ENCODE data around the gene DIP2A.

DIP2A gene

DNA sequence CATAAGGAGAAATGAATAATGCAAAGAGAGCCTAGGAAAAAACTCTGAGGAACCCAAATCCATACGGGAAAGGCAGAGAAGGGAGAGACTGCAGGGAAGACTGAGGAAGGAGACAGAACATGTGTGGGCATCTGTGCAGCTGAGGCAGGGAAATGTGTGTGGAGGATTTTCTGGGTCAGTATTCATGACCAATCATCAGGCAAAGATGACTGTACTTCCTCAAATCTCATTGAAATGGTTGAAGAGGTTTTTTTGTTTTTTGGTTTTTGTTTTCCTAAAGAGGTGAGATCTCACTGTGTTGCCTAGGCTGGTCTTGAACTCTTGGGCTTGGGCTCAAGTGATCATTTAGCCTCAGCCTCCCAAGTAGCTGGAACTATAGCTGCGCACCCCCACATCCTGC, 15.7 kb downstream of the DIP2A start:
- Histone ChIP-seq H3K27ac (ENCODE audit: low read length, poor library complexity, severe bottlenecking) (no peak overlapping the region), H2BK5ac (ENCODE audit: low read depth, low read length, poor library complexity, severe bottlenecking) (no peak overlapping the region), H3K18ac (ENCODE audit: low read depth in 1 of 2, low read length in 2 of 2) (no peak overlapping the region), H3K79me1 (replicated peaks; ENCODE audit: low read length, poor library complexity, severe bottlenecking) (peaks cover 37% of the 10 kb centered on the region), H2BK120ac (ENCODE audit: low read depth, low read length) (no peak overlapping the region), H3K23ac (ENCODE audit: low read length in 2 of 2) (no peak overlapping the region), H4K8ac (ENCODE audit: low read length) (no peak overlapping the region), H3K36me3 (ENCODE audit: control insufficient read depth in 1 of 2, insufficient read depth in 2 of 2, low read depth in 1 of 2, low read length in 2 of 2) (peaks cover 7% of the 10 kb centered on the region in 2 experiments), H3K9me3 (ENCODE audit: control insufficient read depth, low read length) (no peaks in the 10 kb centered on the region), H3K4me1 (ENCODE audit: control insufficient read depth, insufficient read depth, low read depth, low read length) (no peaks in the 10 kb centered on the region), H2AFZ (ENCODE audit: low read depth, low read length) (no peak overlapping the region), H3K4me3 (ENCODE audit: insufficient read depth in 1 of 2, low read depth in 1 of 2, low read length in 2 of 2) (no peak overlapping the region), H3K9ac (ENCODE audit: low read length) (no peak overlapping the region), H2BK12ac (ENCODE audit: low read length in 2 of 2) (no peak overlapping the region), H2AK5ac (ENCODE audit: low read length, severe bottlenecking) (no peak overlapping the region), H3K14ac (ENCODE audit: low read length in 2 of 2) (no peak overlapping the region), H3K4me2 (ENCODE audit: low read length, poor library complexity, severe bottlenecking) (no peak overlapping the region), H2BK15ac (ENCODE audit: low read depth, poor library complexity, severe bottlenecking) (no peak overlapping the region), H4K91ac (ENCODE audit: low read length) (no peak overlapping the region), H3K4ac (ENCODE audit: low read depth in 1 of 2, low read length in 2 of 2) (no peak overlapping the region), H3K27me3 (ENCODE audit: control insufficient read depth in 1 of 2, insufficient read depth in 1 of 2, low read length in 2 of 2) (no peaks in the 10 kb centered on the region)
- DNase-seq = no peak
- 97% methylated on average over 2 of the region's 2 CpGs for whole genome bisulfite sequencing

DNA sequence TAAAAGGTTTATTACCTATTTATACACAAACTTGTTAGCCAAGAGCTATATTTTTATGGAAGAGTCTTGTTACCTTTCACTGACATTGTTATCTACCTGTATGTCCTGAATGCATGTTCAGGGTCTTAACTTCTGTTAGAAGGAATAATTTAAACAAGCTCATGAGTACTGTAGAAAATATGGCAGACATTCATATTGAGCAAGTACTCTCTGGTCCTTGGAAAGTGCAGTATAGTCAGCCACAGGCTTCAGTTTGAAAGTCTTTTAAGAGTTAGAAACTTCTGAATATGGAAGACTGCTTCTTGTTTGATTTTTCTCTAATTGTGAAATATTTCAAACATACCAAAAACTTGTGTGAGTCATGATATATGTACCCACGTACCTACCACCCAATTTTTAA, 16.6 kb downstream of the DIP2A start:
- no peaks in the 10 kb centered on the region for H3K27me3 ChIP-seq (ENCODE audit: control insufficient read depth in 1 of 2, insufficient read depth in 1 of 2, low read length in 2 of 2)
- H3K27ac ChIP-seq (ENCODE audit: low read length, poor library complexity, severe bottlenecking) = no peak overlapping the region
- H3K4me3 ChIP-seq (ENCODE audit: insufficient read depth in 1 of 2, low read depth in 1 of 2, low read length in 2 of 2) = no peak overlapping the region
- H3K79me1 ChIP-seq (replicated peaks; ENCODE audit: low read length, poor library complexity, severe bottlenecking) = peaks cover 35% of the 10 kb centered on the region
- no peak overlapping the region for H2BK120ac ChIP-seq (ENCODE audit: low read depth, low read length)
- no peak overlapping the region for H3K23ac ChIP-seq (ENCODE audit: low read length in 2 of 2)
- no peak overlapping the region for H3K4ac ChIP-seq (ENCODE audit: low read depth in 1 of 2, low read length in 2 of 2)
- no peak overlapping the region for H3K14ac ChIP-seq (ENCODE audit: low read length in 2 of 2)
- H3K9me3 ChIP-seq (ENCODE audit: control insufficient read depth, low read length) = no peaks in the 10 kb centered on the region
- H3K9ac ChIP-seq (ENCODE audit: low read length) = no peak overlapping the region
- H3K36me3 ChIP-seq (ENCODE audit: control insufficient read depth in 1 of 2, insufficient read depth in 2 of 2, low read depth in 1 of 2, low read length in 2 of 2) = peaks cover 3 to 6% of the 10 kb centered on the region in 2 experiments
- H4K8ac ChIP-seq (ENCODE audit: low read length) = no peak overlapping the region
- DNase-seq = no peak
- no peak overlapping the region for H2AK5ac ChIP-seq (ENCODE audit: low read length, severe bottlenecking)
- no peak overlapping the region for H2AFZ ChIP-seq (ENCODE audit: low read depth, low read length)
- H2BK15ac ChIP-seq (ENCODE audit: low read depth, poor library complexity, severe bottlenecking) = no peak overlapping the region
- WGBS = 100% methylated on average over 1 of the region's 1 CpG
- no peak overlapping the region for H2BK5ac ChIP-seq (ENCODE audit: low read depth, low read length, poor library complexity, severe bottlenecking)
- H4K91ac ChIP-seq (ENCODE audit: low read length) = no peak overlapping the region
- no peak overlapping the region for H3K18ac ChIP-seq (ENCODE audit: low read depth in 1 of 2, low read length in 2 of 2)
- no peak overlapping the region for H3K4me2 ChIP-seq (ENCODE audit: low read length, poor library complexity, severe bottlenecking)
- H2BK12ac ChIP-seq (ENCODE audit: low read length in 2 of 2) = no peak overlapping the region
- no peaks in the 10 kb centered on the region for H3K4me1 ChIP-seq (ENCODE audit: control insufficient read depth, insufficient read depth, low read depth, low read length)

GRCh38 chr21:46477765-46478164, 19.1 kb downstream of the DIP2A start:
- Histone ChIP-seq H3K18ac (ENCODE audit: low read depth in 1 of 2, low read length in 2 of 2) (no peak overlapping the region), H3K9me3 (ENCODE audit: control insufficient read depth, low read length) (no peaks in the 10 kb centered on the region), H3K4me2 (ENCODE audit: low read length, poor library complexity, severe bottlenecking) (no peak overlapping the region), H3K79me1 (replicated peaks; ENCODE audit: low read length, poor library complexity, severe bottlenecking) (peaks cover 30% of the 10 kb centered on the region), H3K4me1 (ENCODE audit: control insufficient read depth, insufficient read depth, low read depth, low read length) (peaks cover 2% of the 10 kb centered on the region), H4K91ac (ENCODE audit: low read length) (no peak overlapping the region), H3K36me3 (ENCODE audit: control insufficient read depth in 1 of 2, insufficient read depth in 2 of 2, low read depth in 1 of 2, low read length in 2 of 2) (peaks cover 8 to 18% of the 10 kb centered on the region in 2 experiments), H2AFZ (ENCODE audit: low read depth, low read length) (no peak overlapping the region), H2AK5ac (ENCODE audit: low read length, severe bottlenecking) (no peak overlapping the region), H3K23ac (ENCODE audit: low read length in 2 of 2) (no peak overlapping the region), H3K14ac (ENCODE audit: low read length in 2 of 2) (no peak overlapping the region), H4K8ac (ENCODE audit: low read length) (no peak overlapping the region), H2BK120ac (ENCODE audit: low read depth, low read length) (no peak overlapping the region), H3K9ac (ENCODE audit: low read length) (no peak overlapping the region), H3K27me3 (ENCODE audit: control insufficient read depth in 1 of 2, insufficient read depth in 1 of 2, low read length in 2 of 2) (no peaks in the 10 kb centered on the region), H3K27ac (ENCODE audit: low read length, poor library complexity, severe bottlenecking) (no peak overlapping the region), H2BK5ac (ENCODE audit: low read depth, low read length, poor library complexity, severe bottlenecking) (no peak overlapping the region), H2BK15ac (ENCODE audit: low read depth, poor library complexity, severe bottlenecking) (no peak overlapping the region), H3K4me3 (ENCODE audit: insufficient read depth in 1 of 2, low read depth in 1 of 2, low read length in 2 of 2) (no peak overlapping the region), H2BK12ac (ENCODE audit: low read length in 2 of 2) (no peak overlapping the region), H3K4ac (ENCODE audit: low read depth in 1 of 2, low read length in 2 of 2) (no peak overlapping the region)
- 100% methylated on average over 6 of the region's 7 CpGs for WGBS
- no peak for DNase-seq

DNA sequence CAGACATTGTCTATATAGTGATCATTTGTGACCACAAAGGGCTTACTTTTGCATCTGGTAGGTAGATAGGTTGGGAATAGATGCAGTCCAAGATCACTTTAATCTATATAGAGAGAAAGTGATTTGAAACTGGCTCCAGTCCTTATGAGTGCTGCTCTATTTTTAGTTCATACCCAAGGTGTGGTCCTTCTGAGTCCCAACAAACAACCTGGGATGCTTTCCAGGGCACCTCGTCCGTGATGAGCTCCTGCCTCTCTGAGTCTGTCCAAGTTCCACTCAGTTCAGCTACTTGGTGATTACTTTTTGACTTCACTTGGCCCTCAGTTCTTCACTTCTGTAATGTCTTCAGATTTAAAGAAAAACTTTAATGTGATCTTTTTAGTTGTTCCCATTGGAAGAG, 20.2 kb downstream of the DIP2A start:
- Histone ChIP-seq H3K4me1 (ENCODE audit: control insufficient read depth, insufficient read depth, low read depth, low read length) (peaks cover 2% of the 10 kb centered on the region), H2AK5ac (ENCODE audit: low read length, severe bottlenecking) (no peak overlapping the region), H3K79me1 (replicated peaks; ENCODE audit: low read length, poor library complexity, severe bottlenecking) (peaks cover 32% of the 10 kb centered on the region), H3K23ac (ENCODE audit: low read length in 2 of 2) (no peak overlapping the region), H3K9ac (ENCODE audit: low read length) (no peak overlapping the region), H2AFZ (ENCODE audit: low read depth, low read length) (no peak overlapping the region), H3K27ac (ENCODE audit: low read length, poor library complexity, severe bottlenecking) (no peak overlapping the region), H3K18ac (ENCODE audit: low read depth in 1 of 2, low read length in 2 of 2) (no peak overlapping the region), H2BK15ac (ENCODE audit: low read depth, poor library complexity, severe bottlenecking) (no peak overlapping the region), H2BK120ac (ENCODE audit: low read depth, low read length) (no peak overlapping the region), H3K4me3 (ENCODE audit: insufficient read depth in 1 of 2, low read depth in 1 of 2, low read length in 2 of 2) (no peak overlapping the region), H4K91ac (ENCODE audit: low read length) (no peak overlapping the region), H3K36me3 (ENCODE audit: control insufficient read depth in 1 of 2, insufficient read depth in 2 of 2, low read depth in 1 of 2, low read length in 2 of 2) (peaks cover 8 to 18% of the 10 kb centered on the region in 2 experiments), H3K4ac (ENCODE audit: low read depth in 1 of 2, low read length in 2 of 2) (no peak overlapping the region), H3K27me3 (ENCODE audit: control insufficient read depth in 1 of 2, insufficient read depth in 1 of 2, low read length in 2 of 2) (no peaks in the 10 kb centered on the region), H4K8ac (ENCODE audit: low read length) (no peak overlapping the region), H2BK12ac (ENCODE audit: low read length in 2 of 2) (no peak overlapping the region), H3K14ac (ENCODE audit: low read length in 2 of 2) (no peak overlapping the region), H3K9me3 (ENCODE audit: control insufficient read depth, low read length) (no peaks in the 10 kb centered on the region), H2BK5ac (ENCODE audit: low read depth, low read length, poor library complexity, severe bottlenecking) (no peak overlapping the region), H3K4me2 (ENCODE audit: low read length, poor library complexity, severe bottlenecking) (no peak overlapping the region)
- WGBS = 87% methylated on average over 2 of the region's 2 CpGs
- DNase-seq = no peak

Data from mesenchymal stem cell (in vitro differentiated cells and primary cell).